Tibial artery (tissue), 4 donors: Measurements from ENCODE around the gene SLC24A4.

Experiments
- DNase-seq, 2 donors: peaks; one replicate each; pipeline ENCODE4 v3.0.0-alpha.2; 2019
- H3K27ac ChIP-seq, 2 donors: fragments of 200-600 bp; sonication (generic) in 1 of 2; 1 replicate in 1 of 2; 2 replicates in 1 of 2; pipeline ENCODE4 v1.5.1; 2018 to 2019; ENCODE audit warnings: mild to moderate bottlenecking in 1 of 2
- H3K27me3 ChIP-seq, 2 donors: fragments of 200-600 bp; sonication (generic) in 1 of 2; one replicate each; pipeline versions ENCODE4 v1.5.1 to v1.6.0; 2016 to 2019
- H3K36me3 ChIP-seq, 3 donors: fragments of 200-600 bp; sonication (generic) in 2 of 3; one replicate each; pipeline ENCODE4 v1.5.1; 2016 to 2019; ENCODE audit warnings: mild to moderate bottlenecking in 2 of 3
- H3K4me1 ChIP-seq, 4 donors: fragments of 200-600 bp; sonication (generic) in 2 of 4; 1 replicate in 3 of 4; 2 replicates in 1 of 4; pipeline ENCODE4 v1.5.1; 2016 to 2019
- H3K4me3 ChIP-seq, 2 donors: fragments of 200-600 bp; sonication (generic) in 1 of 2; 1 replicate in 1 of 2; 2 replicates in 1 of 2; pipeline ENCODE4 v1.5.1; 2018 to 2019; ENCODE audit warnings: mild to moderate bottlenecking in 2 of 2
- H3K9me3 ChIP-seq, 3 donors: fragments of 200-600 bp; sonication (generic) in 1 of 3; one replicate each; pipeline ENCODE4 v1.5.1; 2016 to 2019
- intact Hi-C: fragments of 100-400 bp; cut with DNase I; formaldehyde crosslinking; loops from one replicate; pipeline ENCODE4 v1.15.0; 2023; ENCODE audit warnings: low total_unique reads
- TF ChIP-seq, protein P1 (sequence below), 2 experiments: fragments of 200-600 bp in 1 of 2; fragments of 450-650 bp in 1 of 2; IDR thresholded peaks; one replicate each; pipeline ENCODE4 v1.5.1; 2017 to 2019; ENCODE audit warnings: antibody characterized with exemption in 2 of 2, mild to moderate bottlenecking in 1 of 2, moderate library complexity in 1 of 2

Gene SLC24A4

DNA sequence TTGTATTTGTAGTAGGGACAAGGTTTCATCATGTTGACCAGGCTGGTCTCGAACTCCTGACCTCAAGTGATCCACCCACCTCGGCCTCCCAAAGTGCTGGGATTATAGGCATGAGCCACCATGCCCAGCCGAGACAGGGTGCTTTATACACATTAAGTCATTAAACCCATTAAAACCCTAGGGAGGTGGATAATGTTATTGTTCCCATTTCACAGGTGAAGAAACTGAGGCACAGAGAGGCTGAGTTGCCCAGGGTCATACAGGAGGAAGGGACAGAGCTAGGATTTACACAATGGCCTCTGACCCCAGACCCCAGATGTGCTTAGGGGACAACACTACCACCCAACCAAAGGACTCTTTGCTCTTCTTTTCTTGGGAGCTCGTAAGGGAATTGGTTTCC lies 139.6 kb downstream of the SLC24A4 start:
- H3K36me3 ChIP-seq, result no peaks in the 10 kb centered on the region
- no peaks in the 10 kb centered on the region for H3K27me3 ChIP-seq
- H3K9me3 ChIP-seq, result peaks cover 0 to 9% (median 8%) of the 10 kb centered on the region in 3 donors
- H3K4me3 ChIP-seq, result no peak overlapping the region
- H3K27ac ChIP-seq, result no peak overlapping the region
- peaks cover 0 to 15% (median 3%) of the 10 kb centered on the region in 4 donors for H3K4me1 ChIP-seq
- intact Hi-C loops, result no loop called here
- TF ChIP-seq, protein P1, sequence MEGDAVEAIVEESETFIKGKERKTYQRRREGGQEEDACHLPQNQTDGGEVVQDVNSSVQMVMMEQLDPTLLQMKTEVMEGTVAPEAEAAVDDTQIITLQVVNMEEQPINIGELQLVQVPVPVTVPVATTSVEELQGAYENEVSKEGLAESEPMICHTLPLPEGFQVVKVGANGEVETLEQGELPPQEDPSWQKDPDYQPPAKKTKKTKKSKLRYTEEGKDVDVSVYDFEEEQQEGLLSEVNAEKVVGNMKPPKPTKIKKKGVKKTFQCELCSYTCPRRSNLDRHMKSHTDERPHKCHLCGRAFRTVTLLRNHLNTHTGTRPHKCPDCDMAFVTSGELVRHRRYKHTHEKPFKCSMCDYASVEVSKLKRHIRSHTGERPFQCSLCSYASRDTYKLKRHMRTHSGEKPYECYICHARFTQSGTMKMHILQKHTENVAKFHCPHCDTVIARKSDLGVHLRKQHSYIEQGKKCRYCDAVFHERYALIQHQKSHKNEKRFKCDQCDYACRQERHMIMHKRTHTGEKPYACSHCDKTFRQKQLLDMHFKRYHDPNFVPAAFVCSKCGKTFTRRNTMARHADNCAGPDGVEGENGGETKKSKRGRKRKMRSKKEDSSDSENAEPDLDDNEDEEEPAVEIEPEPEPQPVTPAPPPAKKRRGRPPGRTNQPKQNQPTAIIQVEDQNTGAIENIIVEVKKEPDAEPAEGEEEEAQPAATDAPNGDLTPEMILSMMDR (IDR thresholded peaks at IDR 0.05), result no peak
- no peak for DNase-seq

DNA sequence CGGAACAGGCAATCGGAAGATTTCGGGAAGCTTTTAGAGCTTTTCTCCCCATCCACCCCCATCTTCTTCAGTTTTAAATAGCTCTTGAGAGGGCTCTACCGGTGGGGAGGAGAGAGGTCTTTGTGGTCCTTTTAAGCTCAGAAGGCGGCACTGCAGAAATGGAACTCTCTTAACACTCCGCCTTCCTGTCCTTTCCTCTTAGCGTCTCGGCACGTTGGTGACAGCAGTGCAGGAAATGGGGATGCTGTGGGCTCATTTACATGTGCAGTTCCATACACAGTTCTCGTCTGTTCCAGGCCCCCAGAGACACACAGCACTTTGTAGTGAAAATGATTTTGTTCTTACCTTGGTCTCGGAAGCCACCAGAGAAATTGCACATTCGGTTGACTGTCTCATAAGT lies 140.2 kb downstream of the SLC24A4 start:
- TF ChIP-seq, protein P1 (IDR thresholded peaks at IDR 0.05), result no peak
- peaks cover 0 to 15% (median 3%) of the 10 kb centered on the region in 4 donors for H3K4me1 ChIP-seq
- intact Hi-C loops, result no loop called here
- peaks cover 0 to 11% (median 10%) of the 10 kb centered on the region in 3 donors for H3K9me3 ChIP-seq
- no peaks in the 10 kb centered on the region for H3K36me3 ChIP-seq
- DNase-seq, result no peak
- H3K27me3 ChIP-seq, result no peaks in the 10 kb centered on the region
- no peak overlapping the region for H3K27ac ChIP-seq
- H3K4me3 ChIP-seq, result no peak overlapping the region

DNA sequence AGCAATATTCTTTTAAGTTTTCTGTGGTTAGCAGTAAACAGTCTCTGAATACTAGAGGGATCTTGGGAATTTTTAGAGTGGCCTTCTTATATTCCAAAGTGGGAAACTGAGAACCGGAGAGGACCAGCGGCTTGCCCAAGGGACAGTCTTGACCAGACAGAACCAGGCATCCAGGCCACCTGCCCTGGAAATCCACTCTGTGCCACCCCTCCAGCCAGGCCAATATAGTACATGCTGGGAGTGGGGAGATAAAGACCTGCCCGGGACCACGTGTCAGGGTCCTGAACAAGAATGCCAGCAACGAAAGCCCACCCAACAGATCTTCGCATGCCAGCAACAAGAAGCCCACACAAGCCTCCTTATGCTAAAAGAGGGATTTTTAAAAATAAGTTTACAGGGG lies 141.2 kb downstream of the SLC24A4 start:
- TF ChIP-seq, protein P1 (IDR thresholded peaks at IDR 0.05), result no peak
- intact Hi-C loops, result no loop called here
- Histone ChIP-seq H3K36me3 (no peaks in the 10 kb centered on the region), H3K27me3 (no peaks in the 10 kb centered on the region), H3K9me3 (peaks cover 0 to 11% (median 10%) of the 10 kb centered on the region in 3 donors), H3K4me3 (no peak overlapping the region), H3K4me1 (peaks cover 0 to 15% (median 3%) of the 10 kb centered on the region in 4 donors), H3K27ac (no peak overlapping the region)
- DNase-seq, result no peak

DNA sequence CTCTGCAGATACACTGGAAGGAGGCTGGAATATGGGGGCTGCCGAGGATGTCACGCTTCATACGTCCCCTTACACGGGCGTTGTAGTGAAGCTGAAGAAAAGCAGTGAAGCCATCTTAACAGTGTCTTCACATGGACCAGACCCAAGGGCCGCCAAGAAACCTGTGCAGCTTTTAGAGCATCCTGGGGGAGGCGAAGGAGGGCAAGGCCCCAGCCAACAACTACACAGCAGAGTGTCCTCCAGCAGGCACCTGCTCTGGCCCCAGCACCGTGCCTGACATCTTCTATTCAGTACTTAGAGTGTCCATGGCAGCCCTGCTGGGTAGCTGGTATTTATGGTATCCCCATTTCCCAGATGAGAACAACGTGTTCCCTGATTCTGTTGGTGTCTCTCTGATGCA lies 141.8 kb downstream of the SLC24A4 start:
- no peak overlapping the region for H3K4me3 ChIP-seq
- no peaks in the 10 kb centered on the region for H3K27me3 ChIP-seq
- DNase-seq, result no peak
- H3K9me3 ChIP-seq, result peaks cover 0 to 11% (median 10%) of the 10 kb centered on the region in 3 donors
- H3K36me3 ChIP-seq, result no peaks in the 10 kb centered on the region
- TF ChIP-seq, protein P1 (IDR thresholded peaks at IDR 0.05), result no peak
- H3K4me1 ChIP-seq, result peaks cover 0 to 15% (median 3%) of the 10 kb centered on the region in 4 donors
- H3K27ac ChIP-seq, result no peak overlapping the region
- intact Hi-C loops, result no loop called here

DNA sequence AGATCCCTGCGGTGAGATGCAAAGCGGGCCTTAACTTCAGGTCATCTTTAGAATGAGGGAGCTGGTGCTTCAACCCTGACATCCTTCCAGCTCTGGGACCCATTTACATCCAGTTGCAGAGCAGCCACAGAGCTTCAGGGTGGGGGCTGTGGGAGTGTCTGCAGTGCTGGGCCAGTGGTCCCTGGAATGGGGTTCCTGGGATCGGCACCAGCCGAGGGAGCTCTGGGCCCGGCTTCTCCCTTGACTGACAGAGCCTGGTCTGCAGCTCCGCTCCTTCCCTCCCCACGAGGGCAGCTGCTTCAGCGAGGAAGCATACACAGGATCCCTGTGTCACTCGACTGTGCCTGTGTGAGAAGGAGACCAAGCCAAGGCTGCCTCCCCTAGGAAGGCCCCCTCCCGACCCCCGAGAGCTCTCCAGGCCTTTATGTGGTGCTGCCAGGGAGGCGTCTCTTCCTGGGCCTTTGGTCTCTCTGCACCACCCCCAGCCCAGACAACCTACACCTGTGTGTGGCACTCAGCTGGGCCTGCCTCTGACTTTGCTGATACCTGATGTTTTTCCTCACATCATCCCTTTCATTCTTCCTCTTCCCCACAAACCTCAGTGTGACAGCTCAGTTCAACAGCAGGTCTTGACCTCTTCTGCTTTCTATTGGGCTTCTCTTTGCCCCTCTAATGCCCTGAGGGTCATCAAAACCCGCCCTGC lies 142.5 kb downstream of the SLC24A4 start:
- Histone ChIP-seq H3K27me3 (no peaks in the 10 kb centered on the region), H3K4me3 (no peak overlapping the region), H3K36me3 (no peaks in the 10 kb centered on the region), H3K4me1 (peaks cover 0 to 14% (median 3%) of the 10 kb centered on the region in 4 donors), H3K9me3 (peaks cover 0 to 11% (median 10%) of the 10 kb centered on the region in 3 donors), H3K27ac (no peak overlapping the region)
- intact Hi-C loops, result no loop called here
- no peak for DNase-seq
- TF ChIP-seq, protein P1 (IDR thresholded peaks at IDR 0.05), result no peak
